T-helper 17 cell (primary cell): Measurements from ENCODE around the gene GDPGP1. TPM values are rescaled to one million over a fixed set of nuclear protein-coding genes. Genes with fewer than 3 reads are reported as not detected.
"Not testable (repeated sequence)": the region's sequence is repeated elsewhere in the genome, so short reads cannot be mapped to it uniquely, and the experiment has no call there.

Experiments
- ATAC-seq: fragments of 150-1000 bp; cut with Tn5 transposase; 2 replicates; pipeline ENCODE4 v1.10.0; 2021; ENCODE audit warnings: mild to moderate bottlenecking, moderate library complexity
- DNase-seq, 3 donors: peaks; one replicate each; pipeline versions ENCODE4 v3.0.0 to v3.0.0-alpha.2; 2020 to 2021
- H3K9me3 ChIP-seq: one replicate; pipeline ENCODE4 v1.7.0; 2013; ENCODE audit warnings: low read length, mild to moderate bottlenecking; ENCODE audit not compliant: control insufficient read depth, poor library complexity, severe bottlenecking
- H3K27ac Mint-ChIP-seq: one replicate; pipeline ENCODE4 v1.8.0; 2022; ENCODE audit warnings: mild to moderate bottlenecking, moderate library complexity, mixed read lengths
- H3K27me3 Mint-ChIP-seq: one replicate; pipeline ENCODE4 v1.8.0; 2022; ENCODE audit warnings: mixed read lengths
- H3K36me3 Mint-ChIP-seq: one replicate; pipeline ENCODE4 v1.8.0; 2022; ENCODE audit warnings: low read depth, mixed read lengths
- H3K4me1 Mint-ChIP-seq: one replicate; pipeline ENCODE4 v1.8.0; 2022; ENCODE audit warnings: mild to moderate bottlenecking, mixed read lengths
- H3K4me3 Mint-ChIP-seq: one replicate; pipeline ENCODE4 v1.8.0; 2022; ENCODE audit warnings: mild to moderate bottlenecking, moderate library complexity, mixed read lengths
- total RNA-seq, 4 donors: library from RNA in 2 of 4; stranded (reverse) in 2 of 4; gene quantifications; one replicate each; pipeline ENCODE4 v1.2.3 and lab custom pipeline; 2022 to 2026

Gene GDPGP1, protein sequence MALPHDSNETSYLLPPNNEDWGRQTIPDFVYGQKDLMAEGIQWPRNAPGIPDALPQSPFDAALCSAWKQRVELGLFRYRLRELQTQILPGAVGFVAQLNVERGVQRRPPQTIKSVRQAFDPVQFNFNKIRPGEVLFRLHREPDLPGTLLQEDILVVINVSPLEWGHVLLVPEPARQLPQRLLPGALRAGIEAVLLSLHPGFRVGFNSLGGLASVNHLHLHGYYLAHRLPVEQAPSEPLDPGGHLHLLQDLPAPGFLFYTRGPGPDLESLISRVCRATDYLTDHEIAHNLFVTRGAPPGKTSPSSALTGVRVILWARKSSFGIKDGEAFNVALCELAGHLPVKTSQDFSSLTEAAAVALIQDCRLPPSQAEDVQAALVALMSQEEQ
- total RNA-seq (1 to 10 TPM; 3.7 to 4.6 TPM), total RNA-seq (lab: John Stamatoyannopoulos, UW) (2.0 to 4.5 reads per million in 2 donors)

DNA sequence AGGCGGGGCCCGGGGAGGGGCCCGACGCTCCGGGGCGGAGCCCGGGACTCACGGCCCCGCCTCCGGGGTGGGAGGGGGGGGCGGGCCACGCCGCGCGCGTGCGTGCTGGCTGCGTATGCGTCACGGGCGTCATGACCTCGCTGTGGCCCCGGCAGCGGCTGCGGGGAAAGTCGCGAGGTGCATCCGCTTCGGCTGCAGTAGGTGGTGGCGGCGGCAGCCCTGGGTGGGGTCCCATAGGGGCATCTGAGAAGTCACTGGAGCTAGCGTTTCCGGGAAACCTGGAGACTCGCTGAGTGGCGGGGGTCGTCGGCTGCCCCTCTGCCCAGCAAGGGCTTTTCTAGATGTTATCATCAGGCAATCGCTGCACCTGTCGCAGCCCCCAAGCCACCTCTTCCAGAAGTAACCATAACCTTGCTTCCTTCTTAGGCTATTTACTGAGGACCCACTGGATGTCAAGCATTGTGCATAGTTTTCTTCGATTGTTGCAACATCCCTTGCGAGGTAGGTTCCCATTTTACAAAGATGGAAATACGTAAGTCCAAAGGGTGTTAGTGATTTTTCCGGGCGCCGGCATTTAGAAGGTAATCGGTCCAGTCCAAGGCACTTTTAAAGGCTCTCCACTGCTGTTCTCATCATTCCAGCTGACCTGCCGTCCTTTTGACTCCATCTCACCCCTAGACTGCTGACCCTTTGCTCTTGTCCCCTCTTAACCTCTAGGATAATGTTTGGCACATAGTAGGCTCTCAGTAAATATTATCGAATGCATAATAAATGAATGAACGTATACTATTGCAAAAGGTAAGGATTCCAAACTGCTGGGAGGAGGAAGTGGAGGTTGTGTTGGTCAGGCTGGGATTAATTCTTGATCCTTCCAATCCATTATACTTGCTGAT, at the start of gene GDPGP1:
Gene GDPGP1 (plus strand): TSS at position 114 of the 893 bp plus-strand sequence. CDS start 6,700 bp downstream, outside the sequence.
- Mint-ChIP-seq H3K4me3 (peak within 1 kb of the TSS; percentile 97), H3K36me3 (peaks cover 6% of the 10 kb centered on the region), H3K27me3 (no peaks in the 10 kb centered on the region), H3K27ac (peak within 1 kb of the TSS; percentile 100), H3K4me1 (peaks cover 35% of the 10 kb centered on the region)
- DNase-seq (no peak), ATAC-seq (peak; percentile 69)
- no peaks in the 10 kb centered on the region for H3K9me3 ChIP-seq

DNA sequence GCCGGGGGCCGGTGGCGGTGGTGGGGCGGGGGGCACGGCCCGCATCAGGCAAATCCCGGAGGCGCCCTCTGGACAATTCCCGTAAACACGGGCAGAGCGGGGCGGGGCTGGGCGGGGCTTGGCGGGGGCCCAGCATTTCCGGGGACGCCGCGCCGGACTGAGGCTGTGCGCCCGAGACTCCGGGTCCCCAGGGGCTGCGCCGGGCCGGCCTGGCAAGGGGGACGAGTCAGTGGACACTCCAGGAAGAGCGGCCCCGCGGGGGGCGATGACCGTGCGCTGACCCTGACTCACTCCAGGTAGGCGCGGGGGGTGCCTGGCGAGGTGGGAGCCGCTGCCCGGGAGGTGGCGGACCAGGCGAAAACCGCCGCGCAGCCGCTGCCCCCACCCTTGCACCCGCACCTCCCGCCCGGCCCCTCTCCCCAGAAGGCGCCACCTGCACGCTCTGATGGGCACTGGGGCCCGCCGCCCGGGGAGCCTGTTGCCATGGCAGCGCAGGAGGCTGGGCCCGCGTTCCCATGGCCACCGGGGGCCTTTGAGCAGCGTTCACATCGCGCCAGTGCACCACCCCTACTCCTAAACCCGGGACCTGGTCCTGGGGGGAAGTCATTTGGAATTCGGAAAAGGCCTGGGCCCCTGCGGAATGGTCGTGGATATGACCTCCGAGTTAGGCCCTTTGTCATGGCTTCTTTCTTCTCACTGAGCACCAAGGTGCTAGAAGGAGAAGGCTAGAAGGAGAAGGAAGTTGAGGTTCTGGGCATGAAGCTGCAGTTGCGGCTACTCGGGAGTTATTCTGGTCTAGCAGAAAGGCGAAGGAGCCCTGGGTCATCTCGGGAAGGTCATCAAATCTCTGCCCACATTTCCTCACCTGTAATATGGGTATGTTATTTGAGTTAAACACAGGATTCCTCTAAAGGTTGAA, 49.0 kb upstream of the GDPGP1 start:
- peak overlapping the region; percentile 85 for H3K27ac Mint-ChIP-seq
- no peaks in the 10 kb centered on the region for H3K9me3 ChIP-seq
- no peaks in the 10 kb centered on the region for H3K36me3 Mint-ChIP-seq
- no peaks in the 10 kb centered on the region for H3K27me3 Mint-ChIP-seq
- H3K4me3 Mint-ChIP-seq, result peak overlapping the region; percentile 88
- DNase-seq (peak; percentile 34 to 51 (median 43)), ATAC-seq (peak; percentile 89)
- H3K4me1 Mint-ChIP-seq, result peaks cover 16% of the 10 kb centered on the region

DNA sequence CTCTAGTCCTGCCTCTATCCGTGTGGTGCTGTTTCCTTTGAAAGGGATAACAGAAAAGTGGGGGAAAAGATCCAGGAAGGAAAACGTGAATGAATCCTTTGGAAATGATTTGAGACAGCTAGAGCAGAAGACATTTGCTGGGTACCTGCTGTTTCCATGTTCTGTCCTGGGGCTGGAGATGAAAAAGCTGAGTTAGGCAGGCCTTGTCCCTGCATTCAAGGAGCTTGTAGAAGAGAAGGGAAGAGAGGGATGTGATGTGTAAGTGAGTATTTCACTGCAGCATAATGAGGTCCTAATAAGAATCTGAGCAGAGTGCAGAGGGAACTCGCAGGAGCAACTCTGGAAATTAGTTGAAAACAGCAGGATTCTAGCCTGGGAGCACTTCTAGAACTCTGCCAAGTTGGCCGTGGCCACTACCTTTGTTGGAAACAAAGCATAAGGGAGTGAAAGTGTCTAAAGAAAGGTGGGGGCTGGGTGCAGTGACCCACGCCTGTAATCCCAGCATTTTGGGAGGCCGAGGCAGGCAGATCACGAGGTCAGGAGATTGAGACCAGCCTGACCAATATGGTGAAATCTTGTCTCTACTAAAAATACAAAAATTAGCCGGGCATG, 46.6 kb upstream of the GDPGP1 start:
- DNase-seq, result no peak
- no peaks in the 10 kb centered on the region for H3K9me3 ChIP-seq
- ATAC-seq, result no peak
- peaks cover 26% of the 10 kb centered on the region for H3K4me1 Mint-ChIP-seq
- no peaks in the 10 kb centered on the region for H3K27me3 Mint-ChIP-seq
- peak overlapping the region; percentile 49 for H3K4me3 Mint-ChIP-seq
- no peaks in the 10 kb centered on the region for H3K36me3 Mint-ChIP-seq
- H3K27ac Mint-ChIP-seq, result no peak overlapping the region

DNA sequence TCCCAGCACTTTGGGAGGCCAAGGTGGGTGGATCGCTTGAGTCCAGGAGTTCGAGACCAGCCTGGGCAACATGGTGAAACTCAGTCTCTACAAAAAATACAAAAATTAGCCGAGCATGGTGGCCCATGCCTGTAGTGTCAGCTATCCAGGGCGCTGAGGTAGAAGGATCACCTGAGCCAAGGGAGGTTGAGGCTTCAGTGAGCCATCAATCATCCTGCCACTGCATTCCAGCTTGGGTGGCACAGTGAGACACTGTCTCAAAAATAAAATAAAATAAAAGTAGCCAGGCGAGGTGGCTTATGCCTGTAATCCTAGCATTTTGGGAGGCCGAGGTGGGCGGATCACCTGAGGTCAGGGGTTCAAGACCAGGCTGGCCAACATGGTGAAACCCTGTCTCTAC, 45.9 kb upstream of the GDPGP1 start:
- peaks cover 29% of the 10 kb centered on the region for H3K4me1 Mint-ChIP-seq
- not testable (repeated sequence) for ATAC-seq, H3K36me3 Mint-ChIP-seq, H3K27me3 Mint-ChIP-seq, DNase-seq, H3K9me3 ChIP-seq, H3K27ac Mint-ChIP-seq, H3K4me3 Mint-ChIP-seq

DNA sequence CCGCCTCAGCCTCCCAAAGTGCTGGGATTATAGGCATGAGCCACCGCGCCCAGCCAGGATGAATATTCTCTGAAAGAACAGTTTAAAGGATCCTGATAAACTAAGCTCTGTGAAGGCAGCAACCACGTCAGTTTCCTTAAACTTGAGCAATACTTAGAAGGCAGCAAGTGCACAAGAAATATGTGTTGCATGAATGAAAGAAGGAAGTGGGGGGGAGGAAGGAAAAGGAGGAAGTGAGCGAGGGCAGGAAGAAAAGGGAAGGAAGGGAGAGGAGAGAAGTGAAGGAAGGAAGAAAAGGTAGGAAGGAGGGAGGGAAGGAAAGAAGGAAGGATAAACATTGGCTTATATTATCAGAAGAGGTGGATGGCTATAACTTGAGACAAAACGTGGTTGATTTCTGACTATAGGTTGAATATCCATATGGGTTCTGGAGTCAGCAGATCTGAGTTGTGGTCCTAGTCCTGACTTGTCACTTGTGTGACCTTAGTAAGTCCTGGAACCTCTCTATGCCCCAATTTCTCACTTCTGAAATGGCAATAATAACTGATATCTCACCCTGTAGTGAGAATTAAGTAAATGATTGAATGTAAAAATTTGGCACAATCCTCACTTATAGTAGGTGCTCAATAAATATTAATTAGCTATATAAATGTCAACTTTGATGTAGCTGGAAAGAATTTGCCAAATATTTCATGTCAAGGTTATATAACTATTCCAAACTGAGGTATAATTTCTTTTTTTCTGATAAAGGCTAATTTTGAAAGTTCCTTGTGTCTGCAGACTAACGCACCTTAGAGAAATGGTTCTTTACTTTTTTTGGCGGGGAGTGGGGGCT, 44.9 kb upstream of the GDPGP1 start:
- Mint-ChIP-seq H3K27ac (no peak overlapping the region), H3K36me3 (no peaks in the 10 kb centered on the region), H3K4me3 (no peak overlapping the region), H3K4me1 (peaks cover 27% of the 10 kb centered on the region), H3K27me3 (no peaks in the 10 kb centered on the region)
- ATAC-seq (no peak), DNase-seq (no peak)
- H3K9me3 ChIP-seq, result no peaks in the 10 kb centered on the region

DNA sequence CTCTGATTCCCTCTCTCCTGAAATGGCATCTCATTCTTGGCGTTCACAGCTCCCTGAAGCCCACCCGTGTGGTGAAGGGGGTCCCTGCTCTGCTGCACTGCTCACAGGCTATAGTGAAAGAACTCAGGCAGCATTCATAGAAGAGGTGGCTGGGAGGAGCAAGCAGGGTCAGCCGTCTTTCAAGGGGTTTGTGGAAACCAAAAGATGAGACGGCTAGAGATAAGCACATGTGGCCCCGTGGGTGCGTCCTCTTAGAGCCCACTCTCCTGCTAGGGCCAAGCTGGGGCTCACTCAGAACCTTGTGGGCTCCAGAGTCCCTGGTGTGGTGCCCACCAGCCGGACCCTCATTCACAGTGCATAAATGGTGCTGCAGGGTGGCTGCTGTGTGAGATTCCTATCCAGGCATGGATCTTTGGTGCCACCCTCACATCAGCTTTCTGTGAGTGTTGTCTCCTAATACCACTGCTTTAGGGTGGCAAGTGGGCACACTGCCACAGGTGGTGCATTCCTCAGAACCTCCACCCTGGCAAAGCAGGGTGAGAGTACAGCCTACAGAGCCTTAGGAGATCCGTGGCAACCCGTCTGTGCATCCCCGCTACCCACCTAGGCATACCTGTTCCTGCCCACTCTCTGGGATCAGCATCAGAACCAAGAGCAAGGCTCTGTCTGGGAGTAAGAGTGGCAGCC, 44.1 kb upstream of the GDPGP1 start:
- peaks cover 24% of the 10 kb centered on the region for H3K4me1 Mint-ChIP-seq
- no peaks in the 10 kb centered on the region for H3K9me3 ChIP-seq
- H3K27me3 Mint-ChIP-seq, result no peaks in the 10 kb centered on the region
- H3K4me3 Mint-ChIP-seq, result peak overlapping the region; percentile 21
- no peak overlapping the region for H3K27ac Mint-ChIP-seq
- DNase-seq, result no peak
- no peak for ATAC-seq
- H3K36me3 Mint-ChIP-seq, result no peaks in the 10 kb centered on the region

DNA sequence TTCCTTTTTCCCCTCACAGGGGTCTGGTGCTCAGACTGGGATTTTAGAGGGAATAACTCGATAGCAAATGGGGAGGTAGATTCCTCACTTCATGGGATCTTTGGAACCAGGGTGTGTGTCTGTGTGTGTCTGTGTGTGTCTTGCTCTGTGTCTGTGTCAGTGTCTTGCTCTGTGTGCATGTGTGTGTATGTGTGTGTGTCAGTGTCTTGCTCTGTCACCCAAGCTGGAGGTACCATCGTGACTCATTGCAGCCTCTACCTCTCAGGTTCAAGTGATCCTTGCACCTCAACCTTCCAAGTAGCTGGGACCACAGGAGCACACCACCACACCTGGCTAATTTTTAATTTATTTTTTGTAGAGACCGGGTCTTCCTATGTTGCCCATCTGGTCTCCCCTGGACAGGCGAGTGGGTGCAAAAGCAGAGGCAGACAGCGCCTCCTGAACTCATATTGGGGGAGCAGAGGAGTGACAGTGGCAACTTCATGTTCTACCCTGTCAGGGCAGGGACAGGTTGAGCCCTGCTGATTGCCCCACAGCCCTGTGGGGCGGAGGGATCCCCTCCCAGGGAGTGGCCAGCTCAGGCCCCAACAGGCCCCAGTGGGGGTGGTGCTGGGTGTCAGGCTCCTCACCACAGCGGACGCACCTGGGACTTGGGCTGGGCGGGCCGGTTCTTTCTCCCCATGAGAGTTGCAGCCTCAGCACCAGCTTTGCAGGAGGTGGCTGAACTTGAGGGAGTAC, 43.2 kb upstream of the GDPGP1 start:
- Mint-ChIP-seq H3K4me3 (peak overlapping the region; percentile 21), H3K4me1 (peaks cover 19% of the 10 kb centered on the region), H3K27ac (no peak overlapping the region), H3K27me3 (no peaks in the 10 kb centered on the region), H3K36me3 (no peaks in the 10 kb centered on the region)
- H3K9me3 ChIP-seq, result no peaks in the 10 kb centered on the region
- no peak for DNase-seq
- ATAC-seq, result peak; percentile 57

DNA sequence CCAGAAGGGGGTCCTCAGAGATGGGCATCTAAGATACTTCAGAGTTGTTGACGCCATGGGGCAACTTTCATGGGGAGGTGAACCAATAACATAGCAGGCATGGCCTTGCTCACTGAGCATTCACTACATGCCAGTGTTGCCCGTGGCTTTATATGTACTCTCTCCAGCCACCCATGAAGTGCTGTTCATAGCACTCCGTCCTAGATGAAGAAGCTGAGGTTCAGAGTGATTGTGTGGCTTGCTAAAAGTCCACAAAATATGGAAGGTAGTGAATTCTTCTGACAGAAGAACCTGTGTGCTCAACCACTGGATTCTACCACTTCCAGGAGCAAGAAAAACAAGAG, 42.7 kb upstream of the GDPGP1 start:
- Mint-ChIP-seq H3K36me3 (no peaks in the 10 kb centered on the region), H3K27ac (peak overlapping the region; percentile 24), H3K4me3 (peak overlapping the region; percentile 41), H3K4me1 (peaks cover 19% of the 10 kb centered on the region), H3K27me3 (no peaks in the 10 kb centered on the region)
- ATAC-seq, result peak; percentile 30
- no peak for DNase-seq
- no peaks in the 10 kb centered on the region for H3K9me3 ChIP-seq

DNA sequence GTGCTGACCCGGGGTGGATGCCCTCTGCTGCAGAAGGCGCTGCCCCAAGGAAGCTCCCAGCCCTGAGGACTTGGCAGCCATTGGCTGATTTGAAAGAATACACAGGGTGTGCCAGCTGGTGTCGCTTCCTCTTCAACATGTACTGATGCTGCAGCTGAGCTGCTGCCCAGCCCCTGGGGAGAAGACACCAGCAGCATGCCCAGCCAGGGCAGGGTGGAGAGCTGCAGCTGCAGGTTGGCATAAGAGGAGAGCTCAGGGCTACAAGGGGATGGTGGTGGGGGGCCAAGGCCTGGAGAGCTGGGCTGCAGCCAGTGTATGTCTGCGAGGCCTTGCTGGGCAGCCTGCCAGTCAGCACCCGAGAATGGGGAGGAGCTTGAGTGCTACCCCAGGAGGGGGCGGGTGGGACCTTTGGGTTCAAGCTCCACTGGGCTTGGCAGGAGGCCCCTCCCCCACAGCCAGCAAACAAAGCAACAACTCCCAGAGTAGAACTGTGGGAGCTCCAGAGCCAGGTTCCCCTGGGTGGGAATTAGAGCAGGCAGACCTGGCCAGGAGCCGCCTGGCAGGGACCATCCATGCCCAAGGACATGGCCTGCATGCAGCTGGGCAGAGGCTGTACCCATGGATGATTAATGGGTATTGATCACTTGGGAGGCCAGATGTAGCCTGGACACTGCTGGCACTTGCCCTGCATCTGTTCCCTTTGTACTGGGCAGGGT, 42.1 kb upstream of the GDPGP1 start:
- H3K27me3 Mint-ChIP-seq, result no peaks in the 10 kb centered on the region
- DNase-seq (no peak), ATAC-seq (peak; percentile 83)
- no peaks in the 10 kb centered on the region for H3K36me3 Mint-ChIP-seq
- peak overlapping the region; percentile 24 for H3K27ac Mint-ChIP-seq
- H3K4me3 Mint-ChIP-seq, result peak overlapping the region; percentile 85
- H3K4me1 Mint-ChIP-seq, result peaks cover 19% of the 10 kb centered on the region
- no peaks in the 10 kb centered on the region for H3K9me3 ChIP-seq

DNA sequence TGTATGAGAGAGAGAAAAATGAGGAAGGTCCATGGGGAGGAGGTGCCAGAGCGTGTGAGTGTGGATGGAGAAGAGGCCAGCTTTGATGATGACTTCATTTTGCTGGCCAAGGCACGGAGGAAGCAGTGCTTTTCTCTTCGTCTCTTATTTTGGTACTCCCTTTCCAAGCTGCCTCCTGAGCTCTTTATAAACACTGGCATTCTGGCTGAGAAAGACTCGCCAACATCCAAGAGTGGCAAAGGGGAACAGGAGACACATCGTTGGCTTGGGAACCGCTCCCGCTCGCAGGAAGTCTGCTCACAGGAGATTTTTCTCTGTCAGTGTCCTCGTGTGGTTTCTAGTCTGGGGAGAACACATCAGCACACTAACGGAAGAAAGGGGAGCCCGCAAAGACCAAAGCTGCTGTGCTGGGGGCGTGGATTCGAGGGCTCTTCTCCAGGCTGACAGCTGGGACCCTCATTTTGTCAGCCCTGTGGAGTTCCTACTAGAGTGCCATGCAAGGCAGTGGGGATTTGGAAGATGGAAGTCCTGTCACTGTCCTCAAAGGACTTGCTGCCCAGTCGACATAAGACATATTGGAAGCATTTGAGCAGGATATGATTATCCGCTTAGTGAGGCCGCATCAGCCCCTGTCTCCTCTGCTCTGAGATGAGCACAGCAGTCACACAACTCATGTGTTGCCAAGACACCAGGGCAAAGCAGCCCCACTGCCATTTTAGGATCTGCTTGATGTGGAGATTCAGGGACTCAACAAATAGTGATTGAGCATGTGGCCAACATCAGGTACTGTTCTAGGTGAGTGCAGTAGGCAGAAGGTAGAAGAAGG, 40.8 kb upstream of the GDPGP1 start:
- H3K9me3 ChIP-seq, result no peaks in the 10 kb centered on the region
- Mint-ChIP-seq H3K4me1 (peaks cover 19% of the 10 kb centered on the region), H3K27ac (no peak overlapping the region), H3K36me3 (no peaks in the 10 kb centered on the region), H3K4me3 (peak overlapping the region; percentile 60), H3K27me3 (no peaks in the 10 kb centered on the region)
- no peak for DNase-seq
- ATAC-seq, result no peak
